Nephron progenitor cell (in vitro differentiated cells): Measurements from ENCODE around the gene NFKBIB.

Experiments
- DNase-seq: peaks from one replicate; pipeline ENCODE4 v3.0.0; 2021
- H3K27ac Mint-ChIP-seq: 2 replicates; pipeline ENCODE4 v1.8.0; 2021; ENCODE audit warnings: mild to moderate bottlenecking, moderate library complexity, mixed read lengths
- H3K27me3 Mint-ChIP-seq: 2 replicates; pipeline ENCODE4 v1.8.0; 2021; ENCODE audit warnings: mild to moderate bottlenecking, low read depth, mixed read lengths; ENCODE audit not compliant: poor library complexity
- H3K36me3 Mint-ChIP-seq: 2 replicates; pipeline ENCODE4 v1.8.0; 2021; ENCODE audit warnings: low read depth, mixed read lengths
- H3K4me1 Mint-ChIP-seq: 2 replicates; pipeline ENCODE4 v1.8.0; 2021; ENCODE audit warnings: mixed read lengths
- H3K4me3 Mint-ChIP-seq: 2 replicates; pipeline ENCODE4 v1.8.0; 2021; ENCODE audit warnings: mild to moderate bottlenecking, moderate library complexity, mixed read lengths
- H3K9me3 Mint-ChIP-seq: 2 replicates; pipeline ENCODE4 v1.8.0; 2021; ENCODE audit warnings: mild to moderate bottlenecking, moderate library complexity, mixed read lengths
- TF ChIP-seq, protein P1 (sequence below): fragments of 200-600 bp; sonication (generic); IDR thresholded peaks from 2 replicates; pipeline ENCODE4 v1.5.0; 2021; ENCODE audit warnings: antibody characterized with exemption

Gene NFKBIB

DNA sequence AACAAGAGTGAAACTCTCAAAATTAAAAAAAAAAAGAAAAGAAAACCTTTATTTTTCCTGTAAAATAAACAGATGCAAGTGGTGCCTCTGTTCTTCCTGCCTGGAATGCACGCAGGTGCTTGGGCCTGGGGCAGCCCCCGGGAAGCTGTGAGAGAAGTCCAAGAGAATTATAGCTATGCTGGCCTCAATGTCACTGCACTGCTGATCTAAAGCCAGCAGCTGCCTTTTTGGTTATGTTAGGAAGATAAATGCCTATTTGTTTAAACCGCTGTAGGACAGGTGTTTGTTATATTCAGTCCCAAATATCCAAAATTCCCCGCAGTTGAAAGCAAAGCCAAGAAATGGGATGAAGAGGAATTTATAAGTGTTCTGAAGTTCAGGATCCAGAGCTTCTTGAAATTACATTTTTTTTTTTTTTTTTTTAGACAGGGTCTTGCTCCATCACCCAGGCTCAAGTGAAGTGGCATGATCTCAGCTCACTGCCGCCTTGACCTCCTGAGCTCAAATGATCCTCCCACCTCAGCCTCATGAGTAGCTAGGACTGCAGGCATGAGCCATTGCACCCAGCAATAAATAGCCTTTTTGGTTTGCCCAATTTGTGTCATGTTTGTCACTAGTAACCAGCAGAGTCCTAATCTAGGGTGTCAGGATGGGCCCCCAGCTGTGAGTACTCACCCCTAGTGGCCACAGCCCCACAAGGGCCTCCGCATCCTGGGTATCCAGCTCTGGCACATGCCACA lies 23.9 kb upstream of the NFKBIB start:
- Mint-ChIP-seq H3K4me3 (no peak overlapping the region), H3K27me3 (peaks cover 6% of the 10 kb centered on the region), H3K4me1 (peaks cover 52% of the 10 kb centered on the region), H3K36me3 (no peaks in the 10 kb centered on the region), H3K9me3 (no peaks in the 10 kb centered on the region), H3K27ac (peak overlapping the region; percentile 79)
- TF ChIP-seq, protein P1, sequence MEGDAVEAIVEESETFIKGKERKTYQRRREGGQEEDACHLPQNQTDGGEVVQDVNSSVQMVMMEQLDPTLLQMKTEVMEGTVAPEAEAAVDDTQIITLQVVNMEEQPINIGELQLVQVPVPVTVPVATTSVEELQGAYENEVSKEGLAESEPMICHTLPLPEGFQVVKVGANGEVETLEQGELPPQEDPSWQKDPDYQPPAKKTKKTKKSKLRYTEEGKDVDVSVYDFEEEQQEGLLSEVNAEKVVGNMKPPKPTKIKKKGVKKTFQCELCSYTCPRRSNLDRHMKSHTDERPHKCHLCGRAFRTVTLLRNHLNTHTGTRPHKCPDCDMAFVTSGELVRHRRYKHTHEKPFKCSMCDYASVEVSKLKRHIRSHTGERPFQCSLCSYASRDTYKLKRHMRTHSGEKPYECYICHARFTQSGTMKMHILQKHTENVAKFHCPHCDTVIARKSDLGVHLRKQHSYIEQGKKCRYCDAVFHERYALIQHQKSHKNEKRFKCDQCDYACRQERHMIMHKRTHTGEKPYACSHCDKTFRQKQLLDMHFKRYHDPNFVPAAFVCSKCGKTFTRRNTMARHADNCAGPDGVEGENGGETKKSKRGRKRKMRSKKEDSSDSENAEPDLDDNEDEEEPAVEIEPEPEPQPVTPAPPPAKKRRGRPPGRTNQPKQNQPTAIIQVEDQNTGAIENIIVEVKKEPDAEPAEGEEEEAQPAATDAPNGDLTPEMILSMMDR: no peak
- DNase-seq: no peak

DNA sequence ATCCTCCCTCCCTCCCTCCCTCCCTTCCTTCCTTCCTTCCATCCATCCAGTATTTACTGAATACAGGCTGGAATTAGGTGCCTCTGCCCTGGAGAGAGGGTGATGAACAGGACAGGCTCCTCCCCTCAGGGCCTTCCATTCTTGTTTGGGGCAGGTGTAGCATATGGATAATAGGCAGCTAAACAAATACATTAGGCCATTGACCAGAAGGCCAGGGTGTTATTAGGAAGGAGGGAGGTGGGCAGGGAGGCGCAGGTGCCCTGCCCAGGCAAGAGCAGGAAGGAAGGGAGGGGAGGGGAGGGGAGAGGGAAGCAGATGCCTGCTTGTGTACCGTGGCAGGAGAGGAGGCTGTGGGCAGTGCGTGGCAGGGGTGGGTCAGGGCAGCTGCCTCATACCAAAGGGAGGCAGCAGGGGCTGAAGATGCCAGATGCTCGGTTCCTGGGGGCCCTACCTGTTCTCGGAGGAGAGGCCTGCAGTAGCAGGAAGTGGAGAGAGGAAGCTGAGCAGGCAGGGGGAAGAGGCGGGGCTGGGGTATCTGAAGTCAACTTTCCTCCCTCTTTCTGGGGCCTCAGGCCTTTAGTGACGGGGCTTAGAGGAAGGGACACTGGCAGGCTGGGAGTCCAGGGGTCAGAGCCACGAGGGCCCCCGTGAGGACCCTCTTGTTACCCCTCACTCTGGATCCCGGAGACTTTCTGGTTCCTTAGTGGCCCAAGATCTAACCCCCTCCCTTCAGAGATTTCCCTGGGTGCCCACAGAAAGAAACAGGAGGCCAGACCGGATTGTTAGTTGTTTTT lies 21.8 kb upstream of the NFKBIB start, which contains the start of gene RINL:
Gene RINL (minus strand): TSS at position 495 of the 794 bp plus-strand sequence. CDS start 1,533 bp downstream, outside the sequence.
- DNase-seq: no peak
- TF ChIP-seq, protein P1: no peak
- peaks cover 55% of the 10 kb centered on the region for H3K4me1 Mint-ChIP-seq
- no peak within 1 kb of the TSS for H3K4me3 Mint-ChIP-seq
- no peaks in the 10 kb centered on the region for H3K9me3 Mint-ChIP-seq
- no peaks in the 10 kb centered on the region for H3K36me3 Mint-ChIP-seq
- peak within 1 kb of the TSS; percentile 64 for H3K27ac Mint-ChIP-seq
- no peaks in the 10 kb centered on the region for H3K27me3 Mint-ChIP-seq

DNA sequence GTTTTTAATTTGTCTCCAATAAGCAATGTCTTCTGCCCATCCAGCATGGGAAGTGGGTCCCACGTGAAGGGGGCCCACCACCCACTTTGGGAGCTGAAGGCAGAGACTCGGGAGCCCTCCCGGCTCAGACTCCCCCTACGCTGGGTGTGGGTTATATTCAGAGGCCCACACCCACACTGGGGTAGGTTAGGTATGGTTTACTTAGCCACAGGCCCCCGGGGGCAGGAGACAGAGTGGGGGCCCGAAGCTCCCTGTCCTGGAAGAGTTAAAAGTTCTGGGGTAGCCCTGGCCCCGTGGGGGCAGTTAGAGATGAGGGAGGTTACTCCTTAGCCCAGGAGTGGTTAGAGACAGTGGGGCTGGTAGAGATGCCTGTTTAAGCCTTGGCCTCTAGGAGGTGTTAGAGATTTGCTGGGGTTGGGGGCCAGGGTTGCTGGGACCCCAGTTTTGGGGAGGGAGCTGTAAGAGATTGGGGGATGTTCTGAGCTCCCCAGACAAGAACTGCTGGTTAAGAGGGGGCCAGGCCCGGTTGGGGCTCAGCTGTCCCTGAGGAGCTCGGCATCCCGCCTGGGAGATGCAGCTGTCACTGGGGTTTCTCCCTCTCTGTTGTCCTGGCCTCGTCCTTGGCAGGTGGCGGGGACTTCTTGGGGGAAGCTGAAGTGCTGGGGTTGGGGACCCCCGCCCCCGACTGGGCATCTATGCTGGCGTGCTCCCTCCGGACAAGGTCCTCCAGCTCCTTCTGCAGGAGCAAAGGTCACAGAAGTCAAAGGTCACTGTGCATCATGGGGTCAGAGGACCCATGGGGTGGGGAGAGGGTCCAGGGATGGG lies 21.0 kb upstream of the NFKBIB start:
- Mint-ChIP-seq H3K27me3 (no peaks in the 10 kb centered on the region), H3K27ac (no peak overlapping the region), H3K4me3 (no peak overlapping the region), H3K36me3 (peaks cover 5% of the 10 kb centered on the region), H3K4me1 (peaks cover 55% of the 10 kb centered on the region), H3K9me3 (no peaks in the 10 kb centered on the region)
- no peak for DNase-seq
- TF ChIP-seq, protein P1: no peak

DNA sequence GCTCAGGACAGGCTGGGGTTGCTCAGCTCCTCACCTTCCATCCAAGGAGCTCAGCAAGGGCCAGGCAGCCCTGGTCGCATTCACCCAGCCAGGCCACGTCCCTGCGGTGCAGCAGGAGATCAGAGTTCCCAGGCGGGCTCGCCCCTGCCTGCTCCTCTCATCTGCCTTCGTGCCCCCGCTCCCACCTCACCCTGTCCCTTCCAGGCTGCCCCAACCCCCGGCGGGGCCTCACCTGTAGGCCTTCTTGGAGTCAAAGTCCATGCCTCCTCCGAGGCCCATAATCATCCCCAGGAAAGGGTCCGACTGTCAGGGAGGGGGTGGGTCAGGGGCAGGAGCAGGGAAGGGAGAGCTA lies 20.4 kb upstream of the NFKBIB start:
- Mint-ChIP-seq H3K27ac (no peak overlapping the region), H3K36me3 (peaks cover 5% of the 10 kb centered on the region), H3K4me1 (peaks cover 55% of the 10 kb centered on the region), H3K9me3 (no peaks in the 10 kb centered on the region), H3K4me3 (no peak overlapping the region), H3K27me3 (no peaks in the 10 kb centered on the region)
- DNase-seq: no peak
- TF ChIP-seq, protein P1: no peak

DNA sequence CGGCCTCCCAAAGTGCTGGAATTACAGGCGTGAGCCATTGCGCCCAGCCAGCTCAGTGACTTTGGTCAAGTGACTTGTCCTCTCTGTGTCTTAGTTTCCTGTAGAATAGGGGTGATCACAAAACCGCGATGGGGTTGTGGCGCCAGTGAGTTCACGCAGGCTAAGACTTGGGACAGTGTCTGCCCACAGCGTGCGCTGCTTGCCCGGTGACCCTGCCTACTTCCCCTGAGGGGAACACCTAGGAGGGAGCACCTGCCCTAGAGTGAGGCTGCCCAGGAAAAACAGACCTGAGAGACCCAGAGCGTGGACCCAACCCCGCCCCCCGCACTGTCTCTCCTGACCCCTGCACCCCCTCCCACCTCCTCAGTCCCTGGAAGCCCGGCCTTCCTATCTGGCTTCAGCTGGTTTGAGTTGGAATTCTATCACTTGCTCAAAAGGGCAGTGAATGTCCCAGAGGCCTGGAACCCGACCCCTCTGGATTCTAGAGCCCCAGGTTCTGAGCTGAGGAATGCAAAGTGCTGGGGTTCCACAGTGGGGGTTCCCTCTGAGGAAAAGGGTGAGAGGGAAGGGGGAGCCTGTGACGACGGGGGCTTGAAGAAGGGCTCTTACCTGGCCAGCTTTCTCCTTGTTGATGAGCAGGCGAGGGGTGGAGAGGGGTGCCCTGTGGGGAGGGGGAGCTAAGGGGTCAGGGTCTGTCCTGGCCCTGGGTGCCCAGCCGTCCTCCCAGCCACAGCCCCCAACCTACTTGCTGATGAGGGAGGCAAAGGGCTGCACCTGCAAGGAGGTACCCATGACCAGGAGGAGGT lies 19.5 kb upstream of the NFKBIB start:
- peaks cover 5% of the 10 kb centered on the region for H3K36me3 Mint-ChIP-seq
- no peaks in the 10 kb centered on the region for H3K9me3 Mint-ChIP-seq
- H3K4me1 Mint-ChIP-seq: peaks cover 55% of the 10 kb centered on the region
- H3K27ac Mint-ChIP-seq: no peak overlapping the region
- no peak overlapping the region for H3K4me3 Mint-ChIP-seq
- H3K27me3 Mint-ChIP-seq: peaks cover 2% of the 10 kb centered on the region
- TF ChIP-seq, protein P1: no peak
- no peak for DNase-seq
